GM12878 (cell line): ENCODE results near the gene DYRK1B. TPM values are rescaled to one million over a fixed set of nuclear protein-coding genes. Genes with fewer than 3 reads are reported as not detected.

Experiments used
- ASH2L ChIP-seq: fragments of 300-600, 200-600 bp; sonication (generic); IDR thresholded peaks from 2 replicates; pipeline ENCODE4 v1.6.1; 2017; ENCODE audit warnings: low read depth, mild to moderate bottlenecking, borderline replicate concordance
- BHLHE40 ChIP-seq, 2 experiments: fragments of 450-650 bp in 1 of 2; IDR thresholded peaks; 2 replicates each; pipeline ENCODE4 v1.6.1; 2011 to 2017; ENCODE audit warnings: low read depth in 2 of 2, borderline replicate concordance in 1 of 2, improper control_type of control experiment in 1 of 2, low read length in 1 of 2, mild to moderate bottlenecking in 1 of 2
- BMI1 ChIP-seq: fragments of 450-650 bp; IDR thresholded peaks from 2 replicates; pipeline ENCODE4 v1.6.1; 2016; ENCODE audit warnings: mild to moderate bottlenecking, moderate library complexity, borderline replicate concordance
- CBX3 ChIP-seq: fragments of 200-600 bp; sonication (generic); IDR thresholded peaks from 2 replicates; pipeline ENCODE4 v1.6.1; 2016; ENCODE audit warnings: low read depth, borderline replicate concordance
- E4F1 ChIP-seq: fragments of 450-650 bp; IDR thresholded peaks from 2 replicates; pipeline ENCODE4 v1.6.1; 2018; ENCODE audit warnings: borderline replicate concordance, mild to moderate bottlenecking; ENCODE audit not compliant: partially characterized antibody
- ELK1 ChIP-seq: IDR thresholded peaks from 2 replicates; pipeline ENCODE4 v1.6.1; 2012; ENCODE audit warnings: low read depth, low read length, improper control_type of control experiment
- HDAC6 ChIP-seq: fragments of 200-600 bp; sonication (generic); IDR thresholded peaks from one replicate; pipeline ENCODE4 v1.8.0; 2017; ENCODE audit warnings: antibody characterized with exemption; ENCODE audit not compliant: unreplicated experiment
- KAT2A ChIP-seq: conservative IDR thresholded peaks from 2 replicates; pipeline ENCODE4 v1.6.1; 2011; ENCODE audit warnings: low read depth, low read length; ENCODE audit not compliant: control insufficient read depth
- MEF2A ChIP-seq: IDR thresholded peaks from 2 replicates; pipeline ENCODE4 v1.6.1; 2011; ENCODE audit warnings: low read depth, mild to moderate bottlenecking, low read length, moderate library complexity; ENCODE audit not compliant: insufficient read depth
- MYC ChIP-seq: IDR thresholded peaks from 2 replicates; pipeline ENCODE4 v1.6.1; 2011; ENCODE audit warnings: mild to moderate bottlenecking, low read length, moderate library complexity, inconsistent platforms; ENCODE audit not compliant: insufficient read depth, insufficient replicate concordance, insufficient read length, severe bottlenecking
- PKNOX1 ChIP-seq: fragments of 450-650 bp; IDR thresholded peaks from 2 replicates; pipeline ENCODE4 v1.6.1; 2016; ENCODE audit warnings: mild to moderate bottlenecking
- POLR2A ChIP-seq: IDR thresholded peaks from 2 replicates; pipeline ENCODE4 v1.6.1; 2011; ENCODE audit warnings: low read depth, mild to moderate bottlenecking, low read length
- SMARCA5 ChIP-seq: fragments of 450-650 bp; IDR thresholded peaks from 2 replicates; pipeline ENCODE4 v1.6.1; 2017; ENCODE audit warnings: mild to moderate bottlenecking
- SUZ12 ChIP-seq: fragments of 200-600 bp; sonication (generic); IDR thresholded peaks from one replicate; pipeline ENCODE4 v1.6.1; 2018; ENCODE audit warnings: antibody characterized with exemption, mild to moderate bottlenecking; ENCODE audit not compliant: unreplicated experiment
- ZBTB4 ChIP-seq: fragments of 450-650 bp; formaldehyde crosslinking; IDR thresholded peaks from 2 replicates; pipeline ENCODE4 v1.4.0; 2022; ENCODE audit warnings: mild to moderate bottlenecking, moderate library complexity
- ZNF24 ChIP-seq: fragments of 450-650 bp; IDR thresholded peaks from 2 replicates; pipeline ENCODE4 v1.6.1; 2017; ENCODE audit warnings: antibody characterized with exemption, mild to moderate bottlenecking
- ZNF622 ChIP-seq: fragments of 450-650 bp; IDR thresholded peaks from 2 replicates; pipeline ENCODE4 v1.6.1; 2017; ENCODE audit warnings: mild to moderate bottlenecking, inconsistent platforms
- ZNF687 ChIP-seq: fragments of 450-650 bp; IDR thresholded peaks from 2 replicates; pipeline ENCODE4 v1.6.1; 2017; ENCODE audit warnings: mild to moderate bottlenecking, moderate library complexity
- ZSCAN29 ChIP-seq: fragments of 450-650 bp; IDR thresholded peaks from 2 replicates; pipeline ENCODE4 v1.6.1; 2017; ENCODE audit warnings: mild to moderate bottlenecking, moderate library complexity
- polyA plus RNA-seq, 11 experiments: library from polyadenylated mRNA; depleted of rRNA in 4 of 11; unstranded in 6 of 11; stranded (reverse) in 5 of 11; fragments of >200 nt; fragmentation: Nextera tagmentation in 4 of 11; fragmentation: Illumina TruSeq in 1 of 11; extraction: Ambion mirVana in 4 of 11; extraction: Trizol in 1 of 11; gene quantifications; 1 replicate in 1 of 11; 2 replicates in 10 of 11; pipeline versions ENCODE4 v1.2.1 to v1.2.3, GENCODE V29; 2011 to 2016; ENCODE audit warnings: inconsistent platforms in 2 of 11, missing spikeins in 2 of 11, low read depth in 1 of 11
- total RNA-seq, 4 experiments: library from RNA; depleted of rRNA in 3 of 4; stranded (reverse); fragments of >200 nt in 3 of 4; fragmentation: Illumina TruSeq in 1 of 4; extraction: Trizol in 1 of 4; gene quantifications; 2 replicates each; pipeline versions ENCODE4 v1.2.1 to v1.2.3, GENCODE V29; 2013 to 2021

Gene DYRK1B
- total and polyA plus RNA-seq, 10 of the 15 experiments (the other 5 are each of a cell fraction or from before 2014, with no cell fraction given): 0.07 to 10.2 (median 3.4) TPM; not detected in 1

GRCh38 chr19:39778763-39779162 lies 55.2 kb downstream of the DYRK1B start, which contains the start of gene LEUTX (continued):
- TF ChIP-seq E4F1 (no peak), KAT2A (no peak), ZBTB4 (CRISPR knock-in tag) (no peak), MYC (no peak), HDAC6 (no peak), ASH2L (no peak), PKNOX1 (no peak), ZNF687 (no peak), ZNF24 (no peak), BMI1 (no peak), BHLHE40 (IDR thresholded peaks at IDR 0.05; ENCODE audit: borderline replicate concordance in 1 of 2, low read depth in 2 of 2, low read length in 1 of 2) (no peak), ZSCAN29 (no peak), SUZ12 (no peak), ELK1 (no peak), POLR2A (no peak), CBX3 (no peak), SMARCA5 (no peak), ZNF622 (no peak), MEF2A (0 out of 2 replicates have a peak, but pooled peaks have one; percentile 42)
